HG03097 (cell line): Measurements from ENCODE around the gene MXD1.
"Not testable (repeated sequence)": the region's sequence is repeated elsewhere in the genome, so short reads cannot be mapped to it uniquely, and the experiment has no call there.

ENCODE experiments used
- ATAC-seq: cut with Tn5 transposase; IDR thresholded peaks from one replicate; pipeline ENCODE4 v1.9.1; 2021; ENCODE audit not compliant: unreplicated experiment, low FRiP score

Gene MXD1, protein sequence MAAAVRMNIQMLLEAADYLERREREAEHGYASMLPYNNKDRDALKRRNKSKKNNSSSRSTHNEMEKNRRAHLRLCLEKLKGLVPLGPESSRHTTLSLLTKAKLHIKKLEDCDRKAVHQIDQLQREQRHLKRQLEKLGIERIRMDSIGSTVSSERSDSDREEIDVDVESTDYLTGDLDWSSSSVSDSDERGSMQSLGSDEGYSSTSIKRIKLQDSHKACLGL

DNA sequence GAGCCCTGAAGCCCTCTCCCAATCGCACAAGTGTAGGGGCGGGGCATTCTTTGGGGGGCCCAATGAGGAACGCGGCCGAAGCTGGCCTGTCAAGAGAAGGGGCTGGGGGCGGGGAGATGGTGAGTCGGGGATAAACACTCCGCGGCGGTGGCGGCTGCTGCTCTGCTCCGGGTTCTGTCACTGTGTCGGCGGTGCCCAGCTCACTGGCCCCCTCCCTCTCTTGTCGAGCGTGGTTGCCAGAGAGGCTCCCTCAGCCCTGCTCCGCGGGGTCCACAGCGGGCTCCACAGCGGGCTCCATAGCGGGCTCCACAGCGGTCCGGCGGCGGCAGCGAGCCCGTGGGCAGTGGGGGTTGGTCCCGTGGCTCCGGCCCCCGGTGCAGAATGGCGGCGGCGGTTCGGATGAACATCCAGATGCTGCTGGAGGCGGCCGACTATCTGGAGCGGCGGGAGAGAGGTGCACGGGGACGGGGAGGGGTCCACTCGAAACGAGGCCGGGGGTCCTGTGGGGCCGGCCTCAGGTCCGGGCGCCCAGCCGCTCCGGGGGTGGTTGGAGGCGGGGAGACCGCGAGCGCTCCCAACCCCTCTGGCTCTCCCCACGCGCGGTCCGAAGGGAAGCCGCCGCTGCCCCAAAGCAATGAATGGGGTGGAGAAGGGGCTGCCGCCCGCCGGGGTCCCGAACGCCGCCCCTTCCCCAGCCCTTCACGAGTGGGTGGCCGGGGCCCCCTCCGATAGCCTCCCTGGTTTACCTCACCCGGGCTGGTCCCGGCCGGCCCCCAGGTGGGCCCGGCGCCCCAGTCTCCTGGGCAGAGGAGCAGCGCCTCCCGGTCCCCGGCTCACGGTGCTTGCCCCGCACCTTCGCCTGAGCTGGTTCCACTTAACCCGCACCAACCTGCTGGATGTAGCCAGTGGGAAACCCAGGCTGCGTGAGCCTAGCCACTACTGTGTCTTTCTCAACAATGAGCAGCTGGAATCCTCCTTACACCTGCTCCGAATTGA, at the start of gene MXD1:
MXD1 (plus strand) TSS at position 160 of the 996 bp plus-strand sequence; CDS start at position 382, 222 bp downstream.
- no peak for ATAC-seq

DNA sequence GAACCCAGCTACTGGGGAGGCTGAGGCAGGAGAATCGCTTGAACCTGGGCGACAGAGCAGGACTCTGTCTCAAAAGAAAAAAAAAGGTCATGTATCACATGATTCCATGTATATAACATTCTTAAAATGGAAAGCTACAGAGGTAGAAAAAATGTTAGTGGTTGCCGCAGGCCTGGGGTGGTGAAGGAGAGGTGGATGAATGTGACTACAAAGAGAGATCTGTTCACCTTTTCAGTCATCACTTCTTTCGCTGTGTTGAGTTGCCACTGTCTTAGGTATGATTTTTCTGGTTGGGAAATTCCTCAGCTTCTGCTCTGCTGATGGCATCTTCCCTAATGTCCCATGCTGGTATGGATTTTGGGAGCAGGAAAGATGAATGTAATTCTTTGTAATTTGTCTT, 26.5 kb upstream of the MXD1 start:
- ATAC-seq: no peak

DNA sequence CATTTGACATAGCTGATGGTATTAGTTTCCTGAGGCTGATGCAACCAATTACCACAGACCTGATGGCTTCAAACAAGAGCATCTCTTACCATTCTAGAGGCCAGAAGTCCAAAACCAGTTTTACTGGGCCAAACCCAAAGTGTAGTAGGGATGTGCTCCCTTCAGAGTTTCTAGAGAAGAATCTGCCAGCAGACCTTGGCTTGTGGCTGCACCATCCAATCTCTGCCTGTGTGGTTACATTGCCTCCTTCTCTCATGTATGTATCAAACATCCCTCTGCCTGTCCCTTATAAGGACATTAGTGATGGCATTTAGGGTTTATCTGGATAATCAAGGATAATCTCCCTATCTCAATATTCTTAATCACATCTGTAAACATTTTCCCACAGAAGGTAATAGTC, 25.6 kb upstream of the MXD1 start:
- no peak for ATAC-seq

DNA sequence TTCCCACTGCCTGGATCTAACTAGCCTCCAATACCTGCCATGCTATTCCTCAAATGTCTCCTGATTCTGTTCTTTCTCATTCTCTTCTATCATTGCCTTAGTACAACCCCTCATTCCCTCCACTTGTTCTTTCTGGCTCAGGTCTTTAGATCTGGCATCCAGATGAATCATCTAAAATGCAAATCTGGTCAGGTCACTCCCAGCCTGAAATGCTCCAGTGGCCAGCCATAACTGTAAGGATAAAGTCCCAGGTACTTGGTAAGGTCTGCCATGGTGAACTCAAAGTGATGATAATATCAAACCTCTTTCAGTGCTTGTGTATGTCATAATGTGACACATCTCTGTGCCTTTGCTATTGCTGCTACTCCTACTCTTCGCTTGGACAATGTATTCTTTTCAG, 24.0 kb upstream of the MXD1 start:
- no peak for ATAC-seq

DNA sequence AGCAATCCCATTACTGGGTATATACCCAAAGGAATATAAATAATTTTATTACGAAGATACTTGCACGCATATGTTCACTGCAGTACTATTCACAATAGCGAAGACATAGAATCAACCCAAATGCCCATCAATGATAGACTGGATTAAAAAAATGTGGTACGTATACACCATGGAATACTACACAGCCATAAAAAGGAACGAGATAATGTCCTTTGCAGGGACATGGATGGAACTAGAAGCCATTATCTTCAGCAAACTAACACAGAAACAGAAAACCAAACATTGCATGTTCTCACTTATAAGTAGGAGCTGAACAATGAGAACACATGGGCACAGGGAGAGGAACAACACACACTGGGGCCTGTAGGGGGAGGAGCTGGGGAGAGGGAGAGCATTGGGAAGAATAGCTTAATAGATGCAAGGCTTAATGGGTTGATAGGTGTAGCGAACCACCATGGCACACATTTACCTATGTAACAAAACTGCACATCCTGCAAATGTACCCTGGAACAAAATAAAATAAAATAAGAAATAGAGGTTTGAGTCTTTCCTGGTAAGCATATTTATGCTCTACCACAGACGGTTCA, 22.0 kb upstream of the MXD1 start:
- ATAC-seq: not testable (repeated sequence)

DNA sequence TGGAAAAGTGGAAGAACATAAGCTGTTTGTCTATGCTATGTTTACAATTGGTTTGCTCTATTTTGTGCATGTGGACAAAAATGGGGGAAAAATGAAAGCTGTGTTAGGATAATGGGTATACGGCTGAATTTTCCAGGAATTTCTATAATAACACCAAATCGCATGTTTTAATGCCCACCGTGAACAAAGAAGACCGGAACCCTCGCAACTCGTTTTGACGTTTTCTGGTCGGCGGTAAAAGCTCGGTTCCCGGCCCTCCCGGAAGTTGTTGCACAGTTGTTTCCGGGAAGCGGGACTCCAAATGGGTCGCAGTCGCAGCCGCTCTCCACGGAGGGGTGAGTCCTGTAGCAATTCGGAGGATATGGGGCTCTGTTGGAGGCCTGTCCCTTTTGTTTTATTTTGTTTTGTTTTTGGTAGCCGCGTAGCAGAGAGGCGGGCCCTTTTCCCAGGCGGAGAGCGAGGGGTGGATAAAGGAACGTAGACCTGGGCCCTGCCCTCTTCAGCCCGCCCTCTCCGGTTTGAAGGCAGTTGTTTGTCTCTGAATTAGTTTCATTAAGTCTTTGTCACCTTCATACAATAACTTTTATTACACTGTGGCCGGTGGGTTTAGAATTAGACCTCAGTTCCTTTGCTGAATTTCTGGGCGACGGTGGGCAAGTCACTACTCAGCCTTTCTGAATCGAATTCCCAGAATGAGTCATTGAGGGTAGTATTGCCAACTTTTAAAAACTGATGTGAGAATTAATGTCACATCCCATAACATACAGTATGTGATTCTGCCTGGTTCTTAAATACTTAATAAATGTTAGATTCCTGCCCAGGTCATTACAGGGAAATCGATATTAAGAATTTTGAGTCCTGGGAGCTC, 21.0 kb upstream of the MXD1 start, which contains the start of gene SNRNP27:
SNRNP27 (plus strand) TSS at position 273 of the 868 bp plus-strand sequence; CDS start at position 302, 29 bp downstream.
- ATAC-seq: peak; percentile 63

DNA sequence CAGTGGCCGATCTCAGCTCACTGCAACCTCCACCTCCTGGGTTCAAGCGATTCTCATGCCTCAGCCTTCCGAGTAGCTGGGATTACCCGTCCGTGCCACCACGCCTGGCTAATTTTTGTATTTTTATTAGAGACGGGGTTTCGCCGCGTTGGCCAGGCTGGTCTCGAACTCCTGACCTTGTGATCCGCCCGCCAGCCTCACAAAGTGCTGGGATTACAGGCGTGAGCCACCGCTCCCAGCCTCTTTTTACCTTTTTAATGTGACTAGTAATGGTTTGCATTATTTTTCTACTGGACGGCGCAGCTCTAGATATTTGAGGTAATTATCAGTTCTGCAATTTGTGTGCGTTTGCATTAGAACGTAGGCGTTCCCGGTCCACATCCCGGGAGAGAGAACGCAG, 20.2 kb upstream of the MXD1 start:
- ATAC-seq: not testable (repeated sequence)

DNA sequence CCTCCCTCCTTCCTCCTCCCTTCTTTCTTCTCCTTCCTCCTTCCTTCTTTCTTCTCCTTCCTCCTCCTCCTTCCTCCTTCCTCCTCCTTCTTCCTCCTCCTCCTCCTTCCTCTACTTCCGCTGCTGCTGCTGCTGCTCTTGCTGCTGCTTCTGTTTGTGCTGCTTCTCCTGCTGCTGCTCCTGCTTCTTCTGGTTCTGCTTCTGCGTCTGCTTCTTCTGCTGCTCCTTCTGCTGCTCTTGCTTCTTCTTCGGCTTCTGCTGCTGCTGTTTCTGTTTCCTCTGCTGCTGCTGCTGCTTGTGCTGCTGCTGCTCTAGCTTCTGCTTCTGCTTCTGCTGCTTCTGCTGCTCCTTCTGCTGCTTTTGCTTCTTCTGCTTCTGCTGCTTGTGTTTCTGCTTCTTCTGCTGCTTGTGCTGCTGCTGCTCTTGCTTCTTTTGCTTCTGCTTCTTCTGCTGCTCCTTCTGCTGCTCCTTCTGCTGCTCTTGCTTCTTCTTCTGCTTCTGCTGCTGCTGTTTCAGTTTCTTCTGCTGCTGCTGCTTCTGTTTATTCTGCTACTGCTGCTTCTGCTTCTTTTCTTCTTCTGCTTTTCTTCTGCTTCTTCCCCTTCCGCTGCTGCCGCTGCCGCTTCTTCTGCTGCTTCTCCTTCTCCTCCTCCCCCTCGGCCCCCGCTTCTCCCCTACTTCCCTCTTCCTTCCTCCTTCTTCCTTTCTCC, 12.5 kb upstream of the MXD1 start:
- no peak for ATAC-seq

DNA sequence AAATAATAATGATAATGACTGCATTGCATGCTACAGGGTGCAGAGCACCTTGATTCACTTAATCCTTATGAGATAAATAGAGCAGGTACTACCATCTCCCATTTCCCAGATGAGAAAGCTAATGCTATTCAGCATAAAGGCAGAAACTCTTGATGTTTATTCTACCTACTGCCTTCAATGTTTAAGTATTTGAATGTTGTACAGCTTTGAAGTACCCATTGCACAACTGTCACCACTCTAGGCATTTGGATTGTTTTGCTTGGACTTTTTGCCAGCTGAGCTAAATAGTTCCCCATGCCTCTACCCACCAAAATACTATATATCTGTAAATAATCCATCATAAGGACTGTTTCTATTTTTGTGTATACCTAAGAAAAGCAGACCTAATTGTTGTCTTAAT, 7.7 kb upstream of the MXD1 start:
- ATAC-seq: no peak

DNA sequence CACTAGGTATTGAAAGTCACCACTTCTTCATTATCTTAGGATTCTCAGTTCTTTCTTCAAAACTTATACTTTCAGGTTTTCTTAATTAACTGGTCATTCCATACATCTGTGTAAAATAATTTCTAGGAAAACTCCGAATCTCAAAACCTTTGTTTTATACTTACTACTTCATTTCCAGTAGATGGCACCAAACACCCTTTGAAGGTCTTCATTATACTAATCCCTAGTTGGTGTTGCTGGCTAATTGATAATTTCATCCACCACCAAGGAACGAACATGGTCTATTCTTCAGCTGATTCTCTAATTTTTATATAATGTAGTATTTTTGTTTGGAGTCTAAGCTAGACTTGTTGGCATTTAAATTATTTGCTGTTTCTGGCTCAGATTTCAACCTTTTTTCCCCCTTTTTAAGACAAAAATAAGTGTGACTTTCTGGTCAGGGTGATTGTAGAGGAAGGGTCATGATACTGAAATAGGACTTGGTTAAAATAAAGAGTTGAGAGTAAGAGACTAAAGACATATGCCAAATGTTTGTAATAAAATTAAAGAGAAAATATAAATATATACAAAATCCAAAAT, 2.8 kb upstream of the MXD1 start:
- ATAC-seq: no peak

DNA sequence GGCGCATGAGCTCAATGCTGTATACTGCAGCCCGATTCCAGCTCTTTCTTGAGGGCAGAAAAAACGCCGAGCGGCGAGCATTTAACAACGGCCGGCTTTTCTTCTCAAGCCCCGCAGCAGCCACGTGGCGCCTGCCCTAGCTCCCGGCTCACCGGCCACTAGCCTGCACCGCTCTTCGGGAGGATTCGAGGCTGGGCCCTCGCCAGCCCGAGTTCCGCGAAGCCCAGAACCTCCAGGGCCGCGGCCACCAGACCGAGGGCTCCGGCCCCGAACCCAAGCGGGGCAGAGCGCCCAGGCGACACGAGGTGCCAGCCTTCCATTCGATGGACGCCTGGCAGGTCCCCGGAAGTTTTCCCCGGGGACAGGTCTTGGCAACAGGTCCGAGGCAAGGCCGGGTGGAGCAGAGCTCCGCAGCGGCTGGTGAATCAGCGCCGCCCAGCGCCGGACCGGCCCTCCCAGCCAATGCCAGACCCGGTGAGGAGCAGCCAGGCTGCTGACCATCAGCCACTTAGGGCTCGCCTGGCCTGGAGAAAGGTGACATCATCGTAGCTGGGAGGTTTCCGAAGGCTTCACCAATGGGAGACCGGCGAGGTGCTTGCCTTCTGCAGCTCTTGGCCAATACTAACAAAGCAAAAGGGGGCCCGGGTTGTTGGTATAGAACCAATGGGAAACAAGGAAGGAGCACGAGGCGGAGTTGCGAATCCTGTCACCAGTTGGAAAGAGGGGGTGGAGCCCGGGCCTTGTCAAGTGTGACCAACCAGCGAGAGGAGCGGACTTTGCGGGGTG, 552 bp upstream of the MXD1 start:
- ATAC-seq: peak; percentile 86

DNA sequence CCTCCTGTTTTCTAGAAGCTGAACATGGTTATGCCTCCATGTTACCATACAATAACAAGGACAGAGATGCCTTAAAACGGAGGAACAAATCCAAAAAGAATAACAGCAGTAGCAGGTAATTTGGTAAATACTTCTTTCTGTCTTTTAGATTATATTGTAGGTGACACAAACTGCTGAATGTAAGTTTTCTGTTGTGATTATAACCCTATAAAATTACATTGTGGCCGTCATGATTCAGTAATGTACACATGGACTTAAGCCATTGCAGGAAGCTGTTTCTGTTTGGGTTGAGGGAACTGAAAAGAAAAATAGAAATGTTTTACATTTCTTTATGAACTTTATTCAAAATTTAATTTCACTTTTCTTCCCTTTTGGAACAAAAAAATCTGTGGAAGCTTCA, 1.2 kb downstream of the MXD1 start:
- no peak for ATAC-seq

DNA sequence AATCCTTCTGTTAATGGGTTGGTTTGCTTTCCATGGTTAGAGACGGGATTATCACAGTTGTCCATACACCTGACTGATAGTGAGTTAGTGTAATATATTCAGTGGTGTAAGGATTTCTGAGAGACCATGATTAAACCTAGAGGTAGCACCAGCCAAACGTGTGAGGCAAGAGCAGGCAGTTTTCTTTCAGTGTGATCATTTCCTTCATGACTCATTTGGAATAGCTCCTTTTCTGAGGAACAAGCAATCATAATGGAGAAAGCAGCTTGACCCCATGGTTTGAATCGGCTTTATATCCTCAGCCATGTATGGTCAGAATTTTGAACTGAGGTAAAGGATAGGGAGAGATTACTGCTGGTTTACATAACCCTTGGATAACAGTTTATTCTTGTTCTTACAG, 2.9 kb downstream of the MXD1 start:
- no peak for ATAC-seq

DNA sequence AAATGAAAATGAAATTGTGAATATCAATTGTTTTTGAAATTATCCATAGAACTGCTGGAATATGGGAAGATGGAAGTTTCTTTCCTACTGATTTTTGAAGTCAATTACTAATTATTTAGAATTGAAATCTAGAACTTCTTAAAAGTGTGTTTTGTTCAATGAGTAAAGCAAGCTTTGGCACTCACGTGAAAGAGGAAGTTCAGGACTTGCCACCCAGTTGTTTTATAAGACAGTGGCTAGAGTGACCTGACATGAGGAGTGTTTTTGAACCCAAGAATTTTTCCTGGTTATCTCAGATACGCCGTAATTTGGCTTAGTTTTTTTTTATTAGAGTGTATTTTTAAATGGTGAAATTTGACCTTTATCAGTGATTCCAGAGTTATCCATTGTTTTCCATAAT, 3.5 kb downstream of the MXD1 start:
- ATAC-seq: no peak

DNA sequence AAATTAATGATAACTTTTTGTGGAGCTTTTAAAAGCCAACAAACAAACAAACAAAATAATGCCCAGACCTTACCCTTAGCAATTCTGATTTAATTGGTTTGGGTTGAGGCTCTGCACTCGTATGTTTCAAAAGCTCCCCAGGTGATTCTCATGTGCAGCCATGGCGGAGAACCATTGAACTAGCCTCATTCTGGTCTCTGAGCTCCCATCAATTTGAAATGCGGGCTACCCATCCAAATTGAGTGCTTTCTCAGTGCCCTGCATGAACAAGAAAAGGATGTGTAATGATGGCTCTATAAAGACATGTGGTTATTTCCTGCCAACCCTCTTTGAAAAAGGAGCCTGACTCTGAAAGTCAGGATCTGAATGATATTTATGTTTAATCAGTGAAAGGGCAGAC, 8.2 kb downstream of the MXD1 start:
- ATAC-seq: no peak

DNA sequence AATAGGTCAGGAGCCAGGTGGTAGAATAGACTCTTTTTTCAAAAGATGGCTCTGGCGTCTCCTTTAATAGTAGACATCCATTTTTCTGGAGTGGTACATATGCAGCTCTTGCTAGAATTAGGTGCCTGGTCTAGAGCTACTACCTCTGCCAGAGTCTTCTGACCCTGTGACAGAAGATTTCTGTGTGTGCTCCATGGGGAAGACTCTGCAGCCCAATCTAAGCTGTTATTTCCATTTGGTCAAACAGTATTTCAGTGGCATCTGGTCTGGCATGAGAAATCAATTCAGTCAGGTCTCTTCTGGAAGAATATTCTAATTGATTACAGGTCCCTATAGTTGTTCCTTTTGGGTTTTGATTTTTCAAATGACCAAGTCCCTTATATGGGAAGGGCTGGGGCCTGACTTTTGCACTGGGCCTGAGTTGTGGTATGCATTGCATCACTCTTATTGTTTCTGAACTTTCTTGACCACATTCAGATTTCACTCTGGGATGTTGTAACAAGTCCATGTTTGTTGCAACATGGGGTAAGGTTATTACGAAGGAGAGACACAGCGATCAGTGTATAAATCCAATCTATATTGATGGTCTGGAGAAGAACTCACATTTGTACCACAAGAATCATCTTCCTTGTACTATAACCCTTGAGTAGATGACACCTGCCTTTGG, 12.1 kb downstream of the MXD1 start:
- ATAC-seq: no peak

DNA sequence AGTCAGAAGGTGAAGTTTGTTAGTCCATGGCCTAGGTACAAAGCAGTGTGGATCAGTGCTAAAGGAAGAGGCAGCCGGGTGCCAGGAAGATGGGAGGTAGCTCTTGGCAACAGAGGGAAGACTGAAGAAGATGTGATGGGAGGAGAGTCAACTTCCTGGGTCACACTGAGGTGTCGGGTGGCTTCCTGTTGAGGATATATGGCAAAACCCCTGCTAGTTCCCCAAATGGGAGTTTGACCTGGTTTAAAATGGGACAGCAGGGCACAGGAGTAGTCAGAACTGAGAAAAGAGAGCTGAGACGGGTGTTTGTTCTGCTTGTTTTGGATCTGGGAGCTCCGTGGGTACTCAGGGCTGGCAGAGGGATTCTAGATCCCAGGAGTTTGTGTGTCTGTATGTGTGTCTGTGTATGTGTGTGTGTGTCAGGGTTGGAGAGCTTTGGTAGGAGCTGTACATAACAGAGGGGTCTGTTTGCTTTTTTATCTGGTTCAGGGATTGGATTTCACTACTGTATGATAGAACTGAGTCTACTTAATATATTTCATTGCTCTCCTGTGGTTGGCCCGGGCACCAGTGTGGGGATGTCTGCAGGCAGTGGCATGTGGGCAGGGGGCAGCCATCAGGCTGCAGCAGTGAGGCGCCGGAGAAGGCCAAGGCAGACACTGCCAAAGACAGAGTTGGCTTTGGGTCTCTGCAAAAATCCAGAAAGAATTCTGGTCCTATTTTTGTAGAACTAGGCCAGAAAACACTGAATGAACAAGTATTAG, 17.1 kb downstream of the MXD1 start:
- no peak for ATAC-seq

DNA sequence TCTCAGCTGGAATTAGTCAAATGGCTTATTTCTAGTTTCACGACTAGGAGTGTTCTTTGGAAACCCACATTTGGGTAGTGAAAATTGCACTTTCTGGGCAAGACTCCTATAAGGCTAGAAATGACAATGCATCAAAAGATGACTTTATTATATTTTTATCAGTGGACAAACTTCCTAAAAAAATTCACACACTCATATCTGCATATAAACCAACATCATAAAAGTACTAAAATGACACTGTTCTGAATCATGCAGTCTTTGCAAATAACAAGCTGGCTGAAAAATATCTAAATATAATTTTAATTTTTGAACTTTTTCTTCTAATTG, 17.6 kb downstream of the MXD1 start:
- ATAC-seq: no peak
